GM23338 (cell line): ENCODE measurements around the gene ABCD2. TPM values are rescaled to one million over a fixed set of nuclear protein-coding genes. Genes with fewer than 3 reads are reported as not detected.

Experiments
- ATAC-seq: fragments of 200-7000 bp; cut with Tn5 transposase; 3 replicates; pipeline ENCODE4 v1.9.1; 2020
- DNase-seq: peaks from one replicate; pipeline ENCODE4 v3.0.0-alpha.2; 2015; ENCODE audit warnings: low spot score
- H2AFZ ChIP-seq: fragments of 200-600 bp; sonication (generic); 2 replicates; pipeline ENCODE4 v1.8.0; 2016; ENCODE audit warnings: antibody characterized with exemption, mild to moderate bottlenecking, moderate library complexity
- H3F3A ChIP-seq: fragments of 200-600 bp; sonication (generic); replicated peaks from 2 replicates; pipeline ENCODE4 v1.8.0; 2017; ENCODE audit warnings: antibody characterized with exemption, mixed run types, low read depth
- H3K27ac ChIP-seq: fragments of 200-600 bp; sonication (generic); 2 replicates; pipeline ENCODE4 v1.6.1; 2016; ENCODE audit warnings: low read depth
- H3K27me3 ChIP-seq: fragments of 200-600 bp; sonication (generic); 2 replicates; pipeline ENCODE4 v1.8.0; 2016; ENCODE audit warnings: mild to moderate bottlenecking, mixed run types, moderate library complexity; ENCODE audit not compliant: insufficient read depth
- H3K36me3 ChIP-seq: fragments of 200-600 bp; sonication (generic); 2 replicates; pipeline ENCODE4 v1.8.0; 2016; ENCODE audit warnings: mild to moderate bottlenecking; ENCODE audit not compliant: insufficient read depth
- H3K4me1 ChIP-seq: fragments of 200-600 bp; sonication (generic); 2 replicates; pipeline ENCODE4 v1.8.0; 2016; ENCODE audit warnings: mild to moderate bottlenecking, moderate library complexity; ENCODE audit not compliant: insufficient read depth
- H3K4me2 ChIP-seq: fragments of 200-600 bp; sonication (generic); 2 replicates; pipeline ENCODE4 v1.7.1; 2017; ENCODE audit warnings: mixed run types
- H3K4me3 ChIP-seq: fragments of 200-600 bp; sonication (generic); 2 replicates; pipeline ENCODE4 v1.6.1; 2016; ENCODE audit warnings: mixed run types
- H3K79me2 ChIP-seq: fragments of 200-600 bp; sonication (generic); replicated peaks from 2 replicates; pipeline ENCODE4 v1.8.0; 2017; ENCODE audit warnings: mild to moderate bottlenecking; ENCODE audit not compliant: insufficient read depth
- H3K9me2 ChIP-seq: fragments of 200-600 bp; sonication (generic); 2 replicates; pipeline ENCODE4 v1.8.0; 2017; ENCODE audit not compliant: insufficient read depth
- H4K20me1 ChIP-seq: fragments of 200-600 bp; sonication (generic); replicated peaks from 2 replicates; pipeline ENCODE4 v1.8.0; 2017; ENCODE audit warnings: mild to moderate bottlenecking; ENCODE audit not compliant: insufficient read depth
- H3K27ac Mint-ChIP-seq: 2 replicates; pipeline ENCODE4 v1.8.0; 2020; ENCODE audit warnings: inconsistent platforms, mild to moderate bottlenecking, moderate library complexity, mixed read lengths
- H3K27me3 Mint-ChIP-seq: 3 replicates; pipeline ENCODE4 v1.8.0; 2022; ENCODE audit warnings: low read depth, mild to moderate bottlenecking, moderate library complexity, mixed read lengths, inconsistent platforms; ENCODE audit not compliant: insufficient read depth, poor library complexity
- H3K36me3 Mint-ChIP-seq: 3 replicates; pipeline ENCODE4 v1.8.0; 2021; ENCODE audit warnings: low read depth, mild to moderate bottlenecking, inconsistent platforms, moderate library complexity, mixed read lengths
- H3K4me1 Mint-ChIP-seq: 3 replicates; pipeline ENCODE4 v1.8.0; 2020; ENCODE audit warnings: mild to moderate bottlenecking, inconsistent platforms, mixed read lengths
- H3K4me3 Mint-ChIP-seq: 3 replicates; pipeline ENCODE4 v1.8.0; 2021; ENCODE audit warnings: moderate library complexity, mild to moderate bottlenecking, inconsistent platforms, mixed read lengths
- H3K9me3 Mint-ChIP-seq: 3 replicates; pipeline ENCODE4 v1.8.0; 2020; ENCODE audit warnings: moderate library complexity, mild to moderate bottlenecking, inconsistent platforms, mixed read lengths
- CREB1 ChIP-seq: fragments of 250-450 bp; sonication (Bioruptor Pico); IDR thresholded peaks from 2 replicates; pipeline ENCODE4 v1.5.0; 2020; ENCODE audit warnings: low read depth, mild to moderate bottlenecking, moderate library complexity
- EZH2 ChIP-seq: fragments of 200-600 bp; sonication (generic); IDR thresholded peaks from one replicate; pipeline ENCODE4 v1.8.0; 2017; ENCODE audit warnings: antibody characterized with exemption, mild to moderate bottlenecking, low read depth; ENCODE audit not compliant: unreplicated experiment
- EZH2phosphoT487 ChIP-seq: fragments of 200-600 bp; sonication (generic); IDR thresholded peaks from one replicate; pipeline ENCODE4 v1.8.1; 2018; ENCODE audit warnings: antibody characterized with exemption; ENCODE audit not compliant: unreplicated experiment
- JUNB ChIP-seq: IDR thresholded peaks from one replicate; pipeline ENCODE4 v1.6.1; 2016; ENCODE audit warnings: antibody characterized with exemption; ENCODE audit not compliant: unreplicated experiment
- NANOG ChIP-seq: IDR thresholded peaks from 2 replicates; pipeline ENCODE4 v1.6.1; 2016; ENCODE audit warnings: antibody characterized with exemption, borderline replicate concordance
- POLR2AphosphoS5 ChIP-seq: IDR thresholded peaks from 2 replicates; pipeline ENCODE4 v1.6.1; 2016; ENCODE audit warnings: antibody characterized with exemption, low read depth
- STAT1 ChIP-seq: IDR thresholded peaks from one replicate; pipeline ENCODE4 v1.6.1; 2016; ENCODE audit warnings: antibody characterized with exemption; ENCODE audit not compliant: unreplicated experiment
- ZNF114 ChIP-seq: fragments of 250-450 bp; sonication (Bioruptor Pico); IDR thresholded peaks from 2 replicates; pipeline ENCODE4 v1.5.0; 2020; ENCODE audit warnings: mild to moderate bottlenecking, moderate library complexity
- ZNF331 ChIP-seq: fragments of 250-450 bp; sonication (Bioruptor Pico); IDR thresholded peaks from 2 replicates; pipeline ENCODE4 v1.5.0; 2020; ENCODE audit warnings: low read depth, mild to moderate bottlenecking, moderate library complexity
- polyA plus RNA-seq: library from polyadenylated mRNA; unstranded; fragments of >200 nt; fragmentation: Nextera tagmentation; extraction: Ambion mirVana; gene quantifications from 2 replicates; pipeline ENCODE4 v1.2.1, GENCODE V29; 2016
- total RNA-seq: library from RNA; depleted of rRNA; stranded (reverse); fragments of >200 nt; shearing (Covaris generic); gene quantifications from 2 replicates; pipeline ENCODE4 v1.2.3, GENCODE V29; 2014
- TF ChIP-seq, protein P1 (sequence below): fragments of 250-450 bp; sonication (Bioruptor Pico); IDR thresholded peaks from 2 replicates; pipeline ENCODE4 v1.5.0; 2020; ENCODE audit warnings: mild to moderate bottlenecking, moderate library complexity
- TF ChIP-seq, protein P2 (sequence below): IDR thresholded peaks from one replicate; pipeline ENCODE4 v1.6.1; 2018; ENCODE audit warnings: antibody characterized with exemption; ENCODE audit not compliant: unreplicated experiment
- TF ChIP-seq, protein P3 (sequence below), 2 experiments: fragments of 200-600 bp in 1 of 2; sonication (generic) in 1 of 2; conservative IDR thresholded peaks; 2 replicates each; pipeline versions ENCODE4 v1.5.1 to v1.6.1; 2016 to 2017; ENCODE audit warnings: antibody characterized with exemption in 2 of 2, low read depth in 2 of 2, mild to moderate bottlenecking in 2 of 2, moderate library complexity in 1 of 2
- TF ChIP-seq, protein P4 (sequence below): IDR thresholded peaks from 2 replicates; pipeline ENCODE4 v1.6.1; 2016; ENCODE audit warnings: antibody characterized with exemption

ABCD2 gene
- total and polyA plus RNA-seq, 2 experiments from 2014 or later, result not detected

DNA sequence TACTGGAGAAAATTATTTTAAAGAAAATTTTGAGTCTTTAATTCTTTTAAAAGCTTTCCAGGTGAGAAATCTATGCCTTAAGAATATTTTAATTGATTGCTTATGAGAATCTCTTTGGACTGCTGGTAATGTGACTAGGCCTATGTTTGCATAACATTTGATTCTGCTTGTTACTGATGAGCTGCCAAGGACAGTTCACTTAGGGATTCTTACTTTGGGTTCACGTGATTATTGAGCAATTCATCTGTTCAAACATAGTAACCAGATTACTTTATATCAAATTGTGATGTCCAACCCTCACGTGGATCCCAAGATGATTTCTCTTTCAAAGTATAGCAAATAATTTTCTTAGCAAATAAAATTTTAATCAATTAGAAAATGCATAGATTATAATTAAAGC lies 27.4 kb upstream of the ABCD2 start:
- Histone ChIP-seq H3K79me2 (no peaks in the 10 kb centered on the region), H3K4me1 (no peaks in the 10 kb centered on the region), H3F3A (no peaks in the 10 kb centered on the region), H3K4me2 (no peak overlapping the region), H3K9me2 (no peaks in the 10 kb centered on the region), H3K4me3 (no peak overlapping the region), H2AFZ (no peak overlapping the region), H4K20me1 (no peaks in the 10 kb centered on the region), H3K27ac (no peak overlapping the region), H3K36me3 (no peaks in the 10 kb centered on the region), H3K27me3 (no peaks in the 10 kb centered on the region)
- Mint-ChIP-seq H3K36me3 (no peaks in the 10 kb centered on the region), H3K4me1 (no peaks in the 10 kb centered on the region; the same call in 2 of the 3 replicates), H3K4me3 (no peak overlapping the region), H3K27me3 (no peaks in the 10 kb centered on the region), H3K9me3 (no peaks in the 10 kb centered on the region), H3K27ac (no peak overlapping the region)
- no peak for ATAC-seq
- no peak for DNase-seq
- TF ChIP-seq JUNB (no peak), STAT1 (no peak), CREB1 (CRISPR knock-in tag) (no peak), NANOG (no peak), ZNF331 (CRISPR knock-in tag) (no peak), POLR2AphosphoS5 (no peak), EZH2phosphoT487 (no peak), EZH2 (no peak), ZNF114 (CRISPR knock-in tag) (no peak)
- TF ChIP-seq, protein P1, sequence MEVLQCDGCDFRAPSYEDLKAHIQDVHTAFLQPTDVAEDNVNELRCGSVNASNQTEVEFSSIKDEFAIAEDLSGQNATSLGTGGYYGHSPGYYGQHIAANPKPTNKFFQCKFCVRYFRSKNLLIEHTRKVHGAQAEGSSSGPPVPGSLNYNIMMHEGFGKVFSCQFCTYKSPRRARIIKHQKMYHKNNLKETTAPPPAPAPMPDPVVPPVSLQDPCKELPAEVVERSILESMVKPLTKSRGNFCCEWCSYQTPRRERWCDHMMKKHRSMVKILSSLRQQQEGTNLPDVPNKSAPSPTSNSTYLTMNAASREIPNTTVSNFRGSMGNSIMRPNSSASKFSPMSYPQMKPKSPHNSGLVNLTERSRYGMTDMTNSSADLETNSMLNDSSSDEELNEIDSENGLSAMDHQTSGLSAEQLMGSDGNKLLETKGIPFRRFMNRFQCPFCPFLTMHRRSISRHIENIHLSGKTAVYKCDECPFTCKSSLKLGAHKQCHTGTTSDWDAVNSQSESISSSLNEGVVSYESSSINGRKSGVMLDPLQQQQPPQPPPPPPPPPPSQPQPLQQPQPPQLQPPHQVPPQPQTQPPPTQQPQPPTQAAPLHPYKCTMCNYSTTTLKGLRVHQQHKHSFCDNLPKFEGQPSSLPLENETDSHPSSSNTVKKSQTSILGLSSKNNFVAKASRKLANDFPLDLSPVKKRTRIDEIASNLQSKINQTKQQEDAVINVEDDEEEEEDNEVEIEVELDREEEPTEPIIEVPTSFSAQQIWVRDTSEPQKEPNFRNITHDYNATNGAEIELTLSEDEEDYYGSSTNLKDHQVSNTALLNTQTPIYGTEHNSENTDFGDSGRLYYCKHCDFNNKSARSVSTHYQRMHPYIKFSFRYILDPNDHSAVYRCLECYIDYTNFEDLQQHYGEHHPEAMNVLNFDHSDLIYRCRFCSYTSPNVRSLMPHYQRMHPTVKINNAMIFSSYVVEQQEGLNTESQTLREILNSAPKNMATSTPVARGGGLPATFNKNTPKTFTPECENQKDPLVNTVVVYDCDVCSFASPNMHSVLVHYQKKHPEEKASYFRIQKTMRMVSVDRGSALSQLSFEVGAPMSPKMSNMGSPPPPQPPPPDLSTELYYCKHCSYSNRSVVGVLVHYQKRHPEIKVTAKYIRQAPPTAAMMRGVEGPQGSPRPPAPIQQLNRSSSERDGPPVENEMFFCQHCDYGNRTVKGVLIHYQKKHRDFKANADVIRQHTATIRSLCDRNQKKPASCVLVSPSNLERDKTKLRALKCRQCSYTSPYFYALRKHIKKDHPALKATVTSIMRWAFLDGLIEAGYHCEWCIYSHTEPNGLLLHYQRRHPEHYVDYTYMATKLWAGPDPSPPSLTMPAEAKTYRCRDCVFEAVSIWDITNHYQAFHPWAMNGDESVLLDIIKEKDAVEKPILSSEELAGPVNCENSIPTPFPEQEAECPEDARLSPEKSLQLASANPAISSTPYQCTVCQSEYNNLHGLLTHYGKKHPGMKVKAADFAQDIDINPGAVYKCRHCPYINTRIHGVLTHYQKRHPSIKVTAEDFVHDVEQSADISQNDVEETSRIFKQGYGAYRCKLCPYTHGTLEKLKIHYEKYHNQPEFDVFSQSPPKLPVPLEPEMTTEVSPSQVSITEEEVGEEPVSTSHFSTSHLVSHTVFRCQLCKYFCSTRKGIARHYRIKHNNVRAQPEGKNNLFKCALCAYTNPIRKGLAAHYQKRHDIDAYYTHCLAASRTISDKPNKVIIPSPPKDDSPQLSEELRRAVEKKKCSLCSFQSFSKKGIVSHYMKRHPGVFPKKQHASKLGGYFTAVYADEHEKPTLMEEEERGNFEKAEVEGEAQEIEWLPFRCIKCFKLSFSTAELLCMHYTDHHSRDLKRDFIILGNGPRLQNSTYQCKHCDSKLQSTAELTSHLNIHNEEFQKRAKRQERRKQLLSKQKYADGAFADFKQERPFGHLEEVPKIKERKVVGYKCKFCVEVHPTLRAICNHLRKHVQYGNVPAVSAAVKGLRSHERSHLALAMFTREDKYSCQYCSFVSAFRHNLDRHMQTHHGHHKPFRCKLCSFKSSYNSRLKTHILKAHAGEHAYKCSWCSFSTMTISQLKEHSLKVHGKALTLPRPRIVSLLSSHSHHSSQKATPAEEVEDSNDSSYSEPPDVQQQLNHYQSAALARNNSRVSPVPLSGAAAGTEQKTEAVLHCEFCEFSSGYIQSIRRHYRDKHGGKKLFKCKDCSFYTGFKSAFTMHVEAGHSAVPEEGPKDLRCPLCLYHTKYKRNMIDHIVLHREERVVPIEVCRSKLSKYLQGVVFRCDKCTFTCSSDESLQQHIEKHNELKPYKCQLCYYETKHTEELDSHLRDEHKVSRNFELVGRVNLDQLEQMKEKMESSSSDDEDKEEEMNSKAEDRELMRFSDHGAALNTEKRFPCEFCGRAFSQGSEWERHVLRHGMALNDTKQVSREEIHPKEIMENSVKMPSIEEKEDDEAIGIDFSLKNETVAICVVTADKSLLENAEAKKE (CRISPR knock-in tag), result no peak
- TF ChIP-seq, protein P2, sequence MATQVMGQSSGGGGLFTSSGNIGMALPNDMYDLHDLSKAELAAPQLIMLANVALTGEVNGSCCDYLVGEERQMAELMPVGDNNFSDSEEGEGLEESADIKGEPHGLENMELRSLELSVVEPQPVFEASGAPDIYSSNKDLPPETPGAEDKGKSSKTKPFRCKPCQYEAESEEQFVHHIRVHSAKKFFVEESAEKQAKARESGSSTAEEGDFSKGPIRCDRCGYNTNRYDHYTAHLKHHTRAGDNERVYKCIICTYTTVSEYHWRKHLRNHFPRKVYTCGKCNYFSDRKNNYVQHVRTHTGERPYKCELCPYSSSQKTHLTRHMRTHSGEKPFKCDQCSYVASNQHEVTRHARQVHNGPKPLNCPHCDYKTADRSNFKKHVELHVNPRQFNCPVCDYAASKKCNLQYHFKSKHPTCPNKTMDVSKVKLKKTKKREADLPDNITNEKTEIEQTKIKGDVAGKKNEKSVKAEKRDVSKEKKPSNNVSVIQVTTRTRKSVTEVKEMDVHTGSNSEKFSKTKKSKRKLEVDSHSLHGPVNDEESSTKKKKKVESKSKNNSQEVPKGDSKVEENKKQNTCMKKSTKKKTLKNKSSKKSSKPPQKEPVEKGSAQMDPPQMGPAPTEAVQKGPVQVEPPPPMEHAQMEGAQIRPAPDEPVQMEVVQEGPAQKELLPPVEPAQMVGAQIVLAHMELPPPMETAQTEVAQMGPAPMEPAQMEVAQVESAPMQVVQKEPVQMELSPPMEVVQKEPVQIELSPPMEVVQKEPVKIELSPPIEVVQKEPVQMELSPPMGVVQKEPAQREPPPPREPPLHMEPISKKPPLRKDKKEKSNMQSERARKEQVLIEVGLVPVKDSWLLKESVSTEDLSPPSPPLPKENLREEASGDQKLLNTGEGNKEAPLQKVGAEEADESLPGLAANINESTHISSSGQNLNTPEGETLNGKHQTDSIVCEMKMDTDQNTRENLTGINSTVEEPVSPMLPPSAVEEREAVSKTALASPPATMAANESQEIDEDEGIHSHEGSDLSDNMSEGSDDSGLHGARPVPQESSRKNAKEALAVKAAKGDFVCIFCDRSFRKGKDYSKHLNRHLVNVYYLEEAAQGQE, result no peak
- TF ChIP-seq, protein P3, sequence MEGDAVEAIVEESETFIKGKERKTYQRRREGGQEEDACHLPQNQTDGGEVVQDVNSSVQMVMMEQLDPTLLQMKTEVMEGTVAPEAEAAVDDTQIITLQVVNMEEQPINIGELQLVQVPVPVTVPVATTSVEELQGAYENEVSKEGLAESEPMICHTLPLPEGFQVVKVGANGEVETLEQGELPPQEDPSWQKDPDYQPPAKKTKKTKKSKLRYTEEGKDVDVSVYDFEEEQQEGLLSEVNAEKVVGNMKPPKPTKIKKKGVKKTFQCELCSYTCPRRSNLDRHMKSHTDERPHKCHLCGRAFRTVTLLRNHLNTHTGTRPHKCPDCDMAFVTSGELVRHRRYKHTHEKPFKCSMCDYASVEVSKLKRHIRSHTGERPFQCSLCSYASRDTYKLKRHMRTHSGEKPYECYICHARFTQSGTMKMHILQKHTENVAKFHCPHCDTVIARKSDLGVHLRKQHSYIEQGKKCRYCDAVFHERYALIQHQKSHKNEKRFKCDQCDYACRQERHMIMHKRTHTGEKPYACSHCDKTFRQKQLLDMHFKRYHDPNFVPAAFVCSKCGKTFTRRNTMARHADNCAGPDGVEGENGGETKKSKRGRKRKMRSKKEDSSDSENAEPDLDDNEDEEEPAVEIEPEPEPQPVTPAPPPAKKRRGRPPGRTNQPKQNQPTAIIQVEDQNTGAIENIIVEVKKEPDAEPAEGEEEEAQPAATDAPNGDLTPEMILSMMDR (conservative IDR thresholded peaks at IDR 0.05; ENCODE audit: low read depth in 2 of 2), result no peak
- TF ChIP-seq, protein P4, sequence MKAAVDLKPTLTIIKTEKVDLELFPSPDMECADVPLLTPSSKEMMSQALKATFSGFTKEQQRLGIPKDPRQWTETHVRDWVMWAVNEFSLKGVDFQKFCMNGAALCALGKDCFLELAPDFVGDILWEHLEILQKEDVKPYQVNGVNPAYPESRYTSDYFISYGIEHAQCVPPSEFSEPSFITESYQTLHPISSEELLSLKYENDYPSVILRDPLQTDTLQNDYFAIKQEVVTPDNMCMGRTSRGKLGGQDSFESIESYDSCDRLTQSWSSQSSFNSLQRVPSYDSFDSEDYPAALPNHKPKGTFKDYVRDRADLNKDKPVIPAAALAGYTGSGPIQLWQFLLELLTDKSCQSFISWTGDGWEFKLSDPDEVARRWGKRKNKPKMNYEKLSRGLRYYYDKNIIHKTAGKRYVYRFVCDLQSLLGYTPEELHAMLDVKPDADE, result no peak
